ENCODE results near the gene SRSF3.

Gene SRSF3

GRCh38 chr6:36624461-36625157 lies 30.4 kb downstream of the SRSF3 start:
- DNase-seq: no peak

- no peak for DNase-seq
Observed at GRCh38 chr6:36625158-36625919, 31.2 kb downstream of the SRSF3 start.

GRCh38 chr6:36626636-36627035 lies 32.5 kb downstream of the SRSF3 start:
- DNase-seq: no peak

GRCh38 chr6:36627141-36627540 lies 33.0 kb downstream of the SRSF3 start:
- DNase-seq: no peak

- DNase-seq: no peak
Observed at GRCh38 chr6:36627801-36628246, 33.7 kb downstream of the SRSF3 start.

GRCh38 chr6:36629784-36630183 lies 35.6 kb downstream of the SRSF3 start:
- no peak for DNase-seq

- no peak for DNase-seq
Observed at GRCh38 chr6:36631326-36632011, 37.3 kb downstream of the SRSF3 start.

- DNase-seq: no peak
Observed at GRCh38 chr6:36633370-36633769, 39.2 kb downstream of the SRSF3 start.

- DNase-seq: no peak
Observed at GRCh38 chr6:36633915-36634314, 39.8 kb downstream of the SRSF3 start.

GRCh38 chr6:36634317-36635108 lies 40.4 kb downstream of the SRSF3 start:
- DNase-seq: no peak

GRCh38 chr6:36636283-36636682 lies 42.1 kb downstream of the SRSF3 start:
- DNase-seq: no peak

- DNase-seq: no peak
Observed at GRCh38 chr6:36636687-36637418, 42.7 kb downstream of the SRSF3 start.

GRCh38 chr6:36638579-36638978 lies 44.4 kb downstream of the SRSF3 start:
- DNase-seq: no peak

- no peak for DNase-seq
Observed at GRCh38 chr6:36639171-36639808, 45.1 kb downstream of the SRSF3 start.

GRCh38 chr6:36641543-36641942 lies 47.4 kb downstream of the SRSF3 start:
- DNase-seq: no peak

- no peak for DNase-seq
Observed at GRCh38 chr6:36642913-36643817, 49.0 kb downstream of the SRSF3 start.

GRCh38 chr6:36643977-36644376 lies 49.8 kb downstream of the SRSF3 start:
- no peak for DNase-seq

GRCh38 chr6:36649086-36649485 lies 54.9 kb downstream of the SRSF3 start:
- DNase-seq: no peak

GRCh38 chr6:36649701-36650484 lies 55.7 kb downstream of the SRSF3 start:
- DNase-seq: no peak

Measured in activated naive CD4-positive, alpha-beta T cell (primary cell).